Activated CD4-positive, alpha-beta T cell treated with anti-CD3 and anti-CD28 coated beads, Interleukin-2, amount 50 U/mL, for 1 hour (primary cell): ENCODE results near the gene VSIG10L.

ENCODE experiments used
- DNase-seq: peaks from one replicate; pipeline ENCODE4 v3.0.0-alpha.2; 2020

VSIG10L gene

GRCh38 chr19:51365211-51365964, 23.4 kb upstream of the VSIG10L start:
- no peak for DNase-seq

- no peak for DNase-seq
Measured at GRCh38 chr19:51364200-51365106, 22.5 kb upstream of the VSIG10L start.

- DNase-seq: no peak
Measured at GRCh38 chr19:51361239-51361638, 19.3 kb upstream of the VSIG10L start.

- DNase-seq: no peak
Measured at GRCh38 chr19:51359294-51359693, 17.4 kb upstream of the VSIG10L start.

- DNase-seq: no peak
Measured at GRCh38 chr19:51357952-51358351, 16.0 kb upstream of the VSIG10L start.

GRCh38 chr19:51356159-51356801, 14.3 kb upstream of the VSIG10L start:
- no peak for DNase-seq

GRCh38 chr19:51354742-51355148, 12.8 kb upstream of the VSIG10L start:
- no peak for DNase-seq

GRCh38 chr19:51354103-51354741, 12.3 kb upstream of the VSIG10L start:
- DNase-seq: no peak

- no peak for DNase-seq
Measured at GRCh38 chr19:51352783-51353360, 10.9 kb upstream of the VSIG10L start.

GRCh38 chr19:51351266-51351990, 9.5 kb upstream of the VSIG10L start:
- DNase-seq: no peak

GRCh38 chr19:51347209-51347928, 5.4 kb upstream of the VSIG10L start:
- no peak for DNase-seq

GRCh38 chr19:51346742-51347141, 4.8 kb upstream of the VSIG10L start:
- DNase-seq: no peak

GRCh38 chr19:51345076-51345620, 3.2 kb upstream of the VSIG10L start:
- no peak for DNase-seq

GRCh38 chr19:51342631-51343569, 961 bp upstream of the VSIG10L start:
- no peak for DNase-seq

- DNase-seq: no peak
Measured at GRCh38 chr19:51341066-51341465, 873 bp downstream of the VSIG10L start.

- DNase-seq: peak; percentile 83
Measured at GRCh38 chr19:51339687-51340656, 2.0 kb downstream of the VSIG10L start.

GRCh38 chr19:51339313-51339686, 2.6 kb downstream of the VSIG10L start:
- no peak for DNase-seq

GRCh38 chr19:51338563-51339312, 3.2 kb downstream of the VSIG10L start:
- peak; percentile 82 for DNase-seq
